ENCODE measurements around the gene MROH2A.
"Not testable (repeated sequence)": the region's sequence is repeated elsewhere in the genome, so short reads cannot be mapped to it uniquely, and the experiment has no call there.

Gene MROH2A

GRCh38 chr2:233778030-233778429 lies at the start of gene MROH2A:
TSS of gene MROH2A (plus strand) at chr2:233778330. CDS start at chr2:233779359, 1,029 bp downstream.
- DNase-seq (ENCODE audit: extremely low read depth in 1 of 2, low read depth in 1 of 2) = no peak

DNA sequence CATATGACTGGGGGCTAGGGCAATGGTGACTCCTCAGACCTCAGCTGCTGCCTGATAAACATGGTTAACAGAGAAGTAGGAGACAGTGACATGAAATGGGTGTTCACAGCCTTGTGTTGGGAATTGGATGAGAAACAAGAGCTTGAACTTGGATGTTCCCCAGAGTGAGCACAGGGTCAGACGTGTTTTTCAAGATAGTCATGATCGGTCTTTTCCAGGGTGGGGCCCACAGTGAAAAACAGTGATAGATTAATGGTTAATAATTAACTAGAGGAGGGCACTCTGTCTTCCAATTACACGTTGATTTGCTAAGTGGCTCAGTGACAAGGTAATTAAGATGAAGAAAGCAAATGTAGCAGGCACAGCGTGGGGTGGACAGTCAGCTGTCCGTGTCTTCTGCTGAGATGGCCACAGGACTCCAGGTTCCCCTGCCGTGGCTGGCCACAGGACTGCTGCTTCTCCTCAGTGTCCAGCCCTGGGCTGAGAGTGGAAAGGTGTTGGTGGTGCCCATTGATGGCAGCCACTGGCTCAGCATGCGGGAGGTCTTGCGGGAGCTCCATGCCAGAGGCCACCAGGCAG lies 49.3 kb upstream of the MROH2A start, which contains the start of gene UGT1A3:
UGT1A3 (plus strand) TSS at position 320 of the 579 bp plus-strand sequence; CDS start at position 405, 85 bp downstream.
- no peak for DNase-seq (ENCODE audit: extremely low read depth in 1 of 2, low read depth in 1 of 2)

GRCh38 chr2:233736868-233737653 lies 41.1 kb upstream of the MROH2A start:
- DNase-seq (ENCODE audit: extremely low read depth in 1 of 2, low read depth in 1 of 2) = not testable (repeated sequence)

GRCh38 chr2:233740870-233741269 lies 37.3 kb upstream of the MROH2A start:
- no peak for DNase-seq (ENCODE audit: extremely low read depth in 1 of 2, low read depth in 1 of 2)

- no peak for DNase-seq (ENCODE audit: extremely low read depth in 1 of 2, low read depth in 1 of 2)
Measured at GRCh38 chr2:233743464-233744259, 34.5 kb upstream of the MROH2A start.

DNA sequence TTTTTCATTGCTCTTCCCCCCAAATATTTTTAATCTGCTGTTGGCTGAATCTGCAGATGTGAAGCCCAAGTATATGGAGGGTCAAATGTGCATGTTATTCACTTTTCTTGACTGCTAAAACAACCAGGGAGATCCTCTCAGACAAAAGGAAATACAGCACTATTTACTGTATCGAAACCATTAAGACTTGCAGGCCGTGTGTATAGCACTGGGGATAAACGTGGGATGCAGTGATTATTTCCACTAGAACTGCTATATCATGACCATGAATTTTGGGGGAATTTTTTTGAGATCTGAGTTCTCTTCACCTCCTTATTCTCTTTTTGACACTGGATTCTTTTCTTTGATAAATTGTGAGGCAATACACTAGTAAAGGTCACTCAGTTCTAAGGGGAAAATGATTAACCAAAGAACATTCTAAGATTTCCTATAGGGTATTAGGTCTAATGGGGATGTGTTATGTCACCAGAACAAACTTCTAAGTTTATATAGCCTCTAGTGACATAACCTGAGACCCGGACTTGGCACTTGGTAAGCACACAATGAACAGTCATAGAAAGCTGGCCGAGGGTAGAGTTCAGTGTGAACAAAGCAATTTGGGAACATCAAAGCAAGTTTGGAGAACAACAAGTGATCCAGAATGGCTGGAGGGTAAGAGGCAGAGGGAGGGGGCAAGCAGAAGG lies 32.9 kb upstream of the MROH2A start:
- DNase-seq (ENCODE audit: extremely low read depth in 1 of 2, low read depth in 1 of 2) = no peak

DNA sequence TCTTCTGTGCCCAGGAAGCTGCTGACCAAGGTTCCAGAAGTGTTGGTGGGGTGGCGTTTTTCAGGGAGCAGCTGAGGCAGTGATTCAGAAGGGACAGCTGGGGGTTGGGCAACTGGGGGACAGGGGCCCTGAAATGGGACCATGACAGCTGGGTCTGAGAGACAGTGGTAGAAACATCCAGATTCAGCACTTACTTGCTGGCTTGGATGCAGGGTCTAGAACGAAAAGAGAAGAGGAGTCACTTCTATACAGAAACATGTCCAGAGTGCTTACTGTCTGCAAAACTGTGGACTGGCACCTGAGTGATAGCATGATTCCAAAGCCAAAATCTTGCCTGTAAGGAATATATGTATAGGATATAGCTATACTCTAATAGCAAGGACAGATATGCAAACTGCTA lies 32.3 kb upstream of the MROH2A start:
- not testable (repeated sequence) for DNase-seq (ENCODE audit: extremely low read depth in 1 of 2, low read depth in 1 of 2)

DNA sequence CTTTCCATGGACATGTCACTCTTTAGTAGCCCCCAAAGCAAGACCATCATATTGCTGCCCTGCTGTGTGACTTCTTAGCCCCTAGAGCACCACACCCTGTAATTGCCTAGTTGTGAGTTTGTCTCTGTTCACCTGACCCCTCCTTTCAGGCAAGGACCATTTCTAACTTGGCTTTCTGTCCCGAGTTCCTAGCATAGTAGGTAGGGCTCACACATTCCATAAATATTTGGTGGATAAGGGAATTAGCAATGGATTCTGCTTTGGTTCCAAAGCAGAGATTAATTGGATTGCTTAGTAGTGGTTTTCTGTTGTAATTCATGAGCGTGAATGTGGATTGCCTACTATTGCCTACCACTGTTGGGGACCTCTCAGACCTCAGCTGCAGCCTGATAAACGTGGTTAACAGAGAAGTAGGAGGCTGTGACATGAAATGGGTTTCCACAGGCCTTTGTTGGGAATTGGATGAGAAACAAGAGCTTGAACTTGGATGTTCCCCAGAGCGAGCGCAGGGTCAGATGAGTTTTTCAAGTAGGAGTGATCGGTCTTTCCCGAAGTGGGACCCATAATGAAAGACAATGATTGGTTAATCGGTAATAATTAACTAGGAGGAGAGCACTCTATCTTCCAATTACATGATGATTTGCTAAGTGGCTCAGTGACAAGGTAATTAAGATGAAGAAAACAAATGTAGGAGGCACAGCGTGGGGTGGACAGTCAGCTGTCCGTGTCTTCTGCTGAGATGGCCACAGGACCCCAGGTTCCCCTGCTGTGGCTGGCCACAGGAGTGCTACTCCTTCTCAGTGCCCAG lies 31.5 kb upstream of the MROH2A start:
- DNase-seq (ENCODE audit: extremely low read depth in 1 of 2, low read depth in 1 of 2) = no peak

GRCh38 chr2:233747283-233747544 lies 30.9 kb upstream of the MROH2A start:
- no peak for DNase-seq (ENCODE audit: extremely low read depth in 1 of 2, low read depth in 1 of 2)

DNA sequence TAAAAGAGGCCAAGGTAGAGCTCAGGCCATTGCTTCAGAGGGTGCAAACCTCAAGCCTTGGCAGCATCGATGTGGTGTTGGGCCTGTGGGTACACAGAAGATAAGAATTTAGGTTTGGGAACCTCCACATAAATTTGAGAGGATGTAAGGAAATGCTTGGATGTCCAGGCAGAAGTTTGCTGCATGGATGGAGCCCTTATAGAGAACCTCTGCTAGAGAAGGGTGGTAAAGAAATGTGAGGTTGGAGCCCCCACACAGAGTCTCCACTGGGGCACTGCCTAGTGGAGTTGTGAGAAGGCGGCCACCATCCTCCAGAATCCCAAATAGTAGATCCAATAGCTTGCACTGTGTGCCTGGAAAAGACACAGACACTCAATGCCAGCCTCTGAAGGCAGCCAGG lies 27.4 kb upstream of the MROH2A start:
- DNase-seq (ENCODE audit: extremely low read depth in 1 of 2, low read depth in 1 of 2) = not testable (repeated sequence)

- not testable (repeated sequence) for DNase-seq (ENCODE audit: extremely low read depth in 1 of 2, low read depth in 1 of 2)
Measured at GRCh38 chr2:233751212-233752009, 26.7 kb upstream of the MROH2A start.

DNA sequence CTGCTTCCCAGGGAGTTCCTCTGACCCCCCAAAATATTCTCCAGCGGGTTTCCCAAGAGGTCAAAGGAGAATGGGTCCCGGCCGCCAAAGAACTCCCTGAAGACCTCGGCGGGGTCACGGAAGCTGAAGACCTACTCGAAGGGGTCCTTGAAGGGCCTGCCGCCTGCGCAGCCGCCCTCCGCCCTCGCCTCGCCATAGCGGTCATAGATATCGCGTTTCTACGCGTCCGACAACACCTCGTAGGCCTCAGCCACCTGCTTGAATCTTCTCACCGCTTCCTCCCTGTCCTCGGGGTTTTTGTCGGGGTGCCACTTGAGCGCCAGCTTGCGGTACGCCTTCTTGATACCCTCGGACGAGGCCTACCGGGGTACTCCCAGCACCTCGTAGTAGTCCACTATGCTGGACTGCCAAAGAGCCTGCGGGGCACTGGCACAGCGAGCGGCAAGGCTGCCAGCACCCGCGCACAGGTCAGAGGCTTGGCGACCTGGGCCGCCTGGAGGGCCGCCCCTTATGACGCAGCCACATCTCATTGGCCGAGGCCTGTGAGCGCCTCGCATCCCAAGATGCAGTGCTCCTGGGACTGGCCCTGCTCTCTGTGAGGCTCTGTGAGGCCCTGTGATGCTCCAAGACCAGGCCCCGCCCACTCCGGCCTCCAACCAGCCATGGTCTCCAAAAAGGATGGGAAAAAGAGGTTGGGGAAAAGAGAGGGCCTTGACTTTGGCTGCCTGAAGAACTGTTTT lies 23.1 kb upstream of the MROH2A start:
- no peak for DNase-seq (ENCODE audit: extremely low read depth in 1 of 2, low read depth in 1 of 2)

- DNase-seq (ENCODE audit: extremely low read depth in 1 of 2, low read depth in 1 of 2) = no peak
Measured at GRCh38 chr2:233756429-233757081, 21.6 kb upstream of the MROH2A start.

GRCh38 chr2:233758141-233758540 lies 20.0 kb upstream of the MROH2A start:
- no peak for DNase-seq (ENCODE audit: extremely low read depth in 1 of 2, low read depth in 1 of 2)

DNA sequence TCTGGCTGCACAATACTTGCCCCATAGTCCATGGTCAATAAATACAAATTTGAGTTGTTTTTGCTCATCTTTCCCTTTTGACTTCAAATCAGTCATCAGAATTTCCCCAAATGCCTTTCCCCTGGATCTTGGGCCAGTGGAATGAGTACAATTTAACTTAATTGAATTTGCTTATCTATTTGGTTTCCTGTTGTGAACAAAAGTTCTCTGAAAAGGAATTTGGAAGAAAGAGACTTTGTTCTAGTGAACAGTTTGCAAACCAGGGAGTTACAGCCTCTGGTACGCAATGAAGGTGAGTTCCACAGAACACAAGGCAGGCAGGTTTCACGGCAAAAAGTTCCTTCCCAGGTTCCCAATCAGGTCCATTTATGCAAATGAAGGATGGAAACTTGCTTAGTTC lies 19.3 kb upstream of the MROH2A start:
- DNase-seq (ENCODE audit: extremely low read depth in 1 of 2, low read depth in 1 of 2) = no peak

GRCh38 chr2:233760043-233760442 lies 18.1 kb upstream of the MROH2A start, which contains the start of gene UGT1A1:
TSS of gene UGT1A1 (plus strand) at chr2:233760270. CDS start at chr2:233760288, 18 bp downstream.
- DNase-seq (ENCODE audit: extremely low read depth in 1 of 2, low read depth in 1 of 2) = no peak

- no peak for DNase-seq (ENCODE audit: extremely low read depth in 1 of 2, low read depth in 1 of 2)
Measured at GRCh38 chr2:233761040-233761769, 16.9 kb upstream of the MROH2A start.

DNA sequence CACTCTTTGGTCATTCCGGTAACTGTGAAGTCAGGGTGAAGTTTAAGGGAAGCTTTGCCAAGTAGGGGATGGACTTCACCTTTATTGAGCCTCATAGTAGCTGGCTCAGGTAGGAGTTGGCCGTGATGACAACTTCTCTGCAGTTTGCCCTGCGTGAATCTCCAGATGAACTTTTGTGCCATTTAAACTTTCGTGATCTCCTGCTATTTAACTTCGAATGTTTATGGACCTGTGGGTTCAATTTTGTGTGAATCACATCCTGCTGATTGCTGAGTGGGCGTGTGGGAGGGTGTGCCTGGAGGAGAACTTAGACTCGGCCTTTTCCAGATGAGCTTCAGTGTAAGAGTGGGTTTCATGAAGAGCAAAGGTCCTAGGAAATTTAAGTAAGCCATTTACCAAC lies 13.9 kb upstream of the MROH2A start:
- no peak for DNase-seq (ENCODE audit: extremely low read depth in 1 of 2, low read depth in 1 of 2)

All from activated CD8-positive, alpha-beta memory T cell treated with anti-CD3 and anti-CD28 coated beads for 1 hour (primary cell).